IPS DF 6.9 (cell line): ENCODE data around the gene CHRM1.

ENCODE experiments used
- DNase-seq: peaks from one replicate; pipeline ENCODE4 v3.0.0-alpha.2; 2013; ENCODE audit warnings: low read depth, low spot score
- H3K27ac ChIP-seq: one replicate; pipeline ENCODE4 v1.5.1; 2013; ENCODE audit warnings: low read length, control low read depth
- H3K27me3 ChIP-seq: 2 replicates; pipeline ENCODE4 v1.6.1; 2013; ENCODE audit warnings: mild to moderate bottlenecking, low read length; ENCODE audit not compliant: control insufficient read depth, insufficient read depth
- H3K36me3 ChIP-seq: 2 replicates; pipeline ENCODE4 v1.6.1; 2013; ENCODE audit warnings: low read length; ENCODE audit not compliant: control insufficient read depth, insufficient read depth
- H3K4me1 ChIP-seq: 2 replicates; pipeline ENCODE4 v1.6.1; 2013; ENCODE audit warnings: low read length; ENCODE audit not compliant: control insufficient read depth, insufficient read depth
- H3K4me3 ChIP-seq: 2 replicates; pipeline ENCODE4 v1.5.1; 2013; ENCODE audit warnings: mild to moderate bottlenecking, low read length
- H3K9me3 ChIP-seq: 2 replicates; pipeline ENCODE4 v1.6.1; 2013; ENCODE audit warnings: low read length, inconsistent platforms; ENCODE audit not compliant: control insufficient read depth, insufficient read depth
- WGBS: extraction: QIAGEN DNeasy Blood & Tissue Kit; methylation state at CpG from one replicate; pipeline ENCODE4 v1.1.7; 2013; ENCODE audit warnings: mixed read lengths, missing lambda C conversion rate; ENCODE audit not compliant: insufficient read length, insufficient coverage; 5-methylcytosine and 5-hydroxymethylcytosine counted together

CHRM1 gene

DNA sequence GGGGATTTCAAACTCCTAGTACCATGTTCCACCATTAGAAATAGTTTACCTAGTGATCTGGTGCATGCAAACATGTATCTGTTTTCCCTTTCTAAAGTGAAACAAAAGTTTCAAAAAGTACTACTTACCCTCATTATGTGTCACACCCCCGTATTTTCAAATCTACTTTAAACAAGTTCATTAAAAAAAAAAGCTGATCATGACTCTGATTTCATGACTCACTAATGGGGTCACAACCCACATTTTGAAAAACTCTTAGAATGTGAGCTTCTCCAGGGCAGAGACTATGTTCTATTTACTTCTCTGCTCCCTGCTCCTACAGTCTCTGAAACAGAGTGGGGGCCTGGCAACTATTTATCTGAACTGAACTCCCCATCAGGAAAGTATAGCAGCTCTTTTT, 18.2 kb downstream of the CHRM1 start:
- no peak overlapping the region for H3K27ac ChIP-seq
- no peaks in the 10 kb centered on the region for H3K4me1 ChIP-seq
- no peaks in the 10 kb centered on the region for H3K27me3 ChIP-seq
- no peak overlapping the region for H3K4me3 ChIP-seq
- no peaks in the 10 kb centered on the region for H3K9me3 ChIP-seq
- no peaks in the 10 kb centered on the region for H3K36me3 ChIP-seq
- no peak for DNase-seq
- WGBS, result no CpG with 5 or more reads among the region's 1 CpG

DNA sequence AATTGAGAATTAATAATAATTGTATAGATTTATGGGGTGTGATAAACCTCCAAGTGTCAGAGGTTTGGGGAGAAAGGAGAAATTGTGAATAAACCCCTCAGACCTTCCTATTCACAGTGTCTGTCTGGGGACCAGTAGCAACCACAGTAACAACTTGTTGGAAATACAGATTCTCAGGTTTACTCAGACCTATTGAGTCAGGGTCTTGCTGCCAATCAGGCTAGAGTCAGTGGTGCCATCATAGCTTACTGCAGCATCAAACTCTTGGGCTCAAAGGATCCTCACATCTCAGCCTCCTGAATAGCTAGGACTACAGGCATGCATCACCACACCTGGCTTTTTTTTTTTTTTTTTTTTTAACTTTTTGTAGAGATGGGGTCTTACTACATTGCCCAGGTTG, 23.1 kb downstream of the CHRM1 start:
- Histone ChIP-seq H3K4me1 (no peaks in the 10 kb centered on the region), H3K27me3 (no peaks in the 10 kb centered on the region), H3K4me3 (no peak overlapping the region), H3K9me3 (no peaks in the 10 kb centered on the region), H3K27ac (no peak overlapping the region), H3K36me3 (no peaks in the 10 kb centered on the region)
- DNase-seq, result no peak

DNA sequence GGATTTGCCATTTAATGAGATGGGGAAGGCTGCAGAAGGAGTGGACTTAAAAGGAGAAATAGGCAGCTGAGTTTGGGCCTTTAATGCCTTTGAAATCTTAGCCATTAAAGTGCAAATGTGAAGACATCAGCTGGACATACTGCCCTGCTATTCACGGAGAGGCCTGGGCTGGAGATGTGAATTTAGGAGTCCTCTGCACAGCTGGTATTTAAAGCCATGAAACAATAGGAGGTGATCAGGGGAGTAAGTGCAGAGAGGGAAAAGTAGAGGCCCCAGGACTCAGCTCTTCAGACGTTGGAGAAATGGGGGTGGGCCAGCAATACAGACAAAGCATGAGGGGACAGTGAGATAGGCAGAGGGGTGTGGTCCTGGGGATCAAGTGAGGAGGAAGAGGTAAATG, 23.9 kb downstream of the CHRM1 start:
- H3K4me1 ChIP-seq, result no peaks in the 10 kb centered on the region
- H3K9me3 ChIP-seq, result no peaks in the 10 kb centered on the region

GRCh38 chr11:62896049-62896448, 25.1 kb downstream of the CHRM1 start:
- Histone ChIP-seq H3K9me3 (no peaks in the 10 kb centered on the region), H3K36me3 (no peaks in the 10 kb centered on the region), H3K4me3 (no peak overlapping the region), H3K4me1 (0 out of 2 replicates have a peak, but pooled peaks cover 2% of the 10 kb centered on the region), H3K27ac (no peak overlapping the region), H3K27me3 (no peaks in the 10 kb centered on the region)
- no peak for DNase-seq
- WGBS, result no CpG with 5 or more reads among the region's 10 CpGs

More for the DNA sequence above, 23.9 kb downstream of the CHRM1 start:
- H3K36me3 ChIP-seq, result no peaks in the 10 kb centered on the region
- WGBS, result no CpG with 5 or more reads among the region's 2 CpGs
- H3K27ac ChIP-seq, result no peak overlapping the region
- no peaks in the 10 kb centered on the region for H3K27me3 ChIP-seq
- no peak for DNase-seq
- H3K4me3 ChIP-seq, result no peak overlapping the region

DNA sequence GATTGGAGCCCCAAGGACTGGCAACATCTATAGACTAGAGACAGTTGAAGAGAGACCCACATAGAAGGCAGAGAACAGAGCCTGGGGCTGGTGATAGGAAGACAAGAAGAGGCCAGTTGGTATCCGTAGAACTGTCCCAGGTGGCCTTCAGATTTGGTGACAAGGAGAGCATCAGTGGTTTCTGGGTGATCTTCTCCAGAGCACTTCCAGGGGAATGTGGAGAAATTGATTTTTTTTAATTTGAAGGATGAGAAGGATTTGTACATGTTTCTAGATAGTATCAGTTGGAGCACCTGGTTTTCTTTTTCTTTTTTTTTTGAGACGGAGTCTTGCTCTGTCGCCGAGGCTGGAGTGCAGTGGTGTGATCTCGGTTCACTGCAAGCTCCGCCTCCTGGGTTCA, 25.7 kb downstream of the CHRM1 start:
- Histone ChIP-seq H3K36me3 (no peaks in the 10 kb centered on the region), H3K27ac (no peak overlapping the region), H3K4me3 (no peak overlapping the region), H3K27me3 (no peaks in the 10 kb centered on the region), H3K9me3 (no peaks in the 10 kb centered on the region), H3K4me1 (0 out of 2 replicates have a peak, but pooled peaks cover 2% of the 10 kb centered on the region)
- DNase-seq, result no peak
- WGBS, result no CpG with 5 or more reads among the region's 6 CpGs

DNA sequence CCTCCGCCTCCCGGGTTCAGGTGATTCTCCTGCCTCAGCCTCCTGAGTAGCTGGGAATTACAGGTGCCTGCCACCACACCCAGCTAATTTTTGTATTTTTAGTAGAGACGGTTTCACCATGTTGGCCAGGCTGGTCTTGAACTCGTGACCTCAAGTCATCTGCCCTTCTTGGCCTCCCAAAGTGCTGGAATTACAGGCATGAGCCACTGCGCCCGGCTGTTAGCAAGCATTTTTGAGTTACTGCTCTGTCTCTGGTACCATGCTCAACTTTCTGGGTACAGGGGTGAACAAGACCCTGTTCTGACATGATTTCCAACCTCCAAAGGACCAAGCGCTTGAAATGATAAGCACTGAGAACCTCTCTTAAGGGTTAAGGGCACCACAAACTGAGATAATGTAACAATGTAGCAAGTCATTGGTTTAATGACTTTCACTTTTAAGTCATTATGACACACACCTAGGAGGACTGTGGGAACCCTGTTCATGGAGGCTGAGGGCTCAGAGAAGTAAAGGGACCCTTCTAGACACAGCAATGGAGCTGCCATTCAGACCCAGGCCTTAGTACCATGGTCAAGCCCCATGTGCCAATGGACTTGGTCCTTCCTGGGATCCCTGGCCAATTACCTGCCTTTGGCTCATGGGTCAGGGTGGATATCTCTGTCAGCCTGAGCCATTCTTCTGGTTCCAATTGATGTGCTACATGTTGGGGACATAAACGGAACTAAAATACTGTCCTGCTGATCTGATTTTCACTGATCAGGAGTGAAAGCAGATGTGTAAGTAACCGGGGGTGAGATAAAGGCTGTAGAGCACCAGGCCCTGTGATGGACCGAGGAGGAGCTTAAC, 28.9 kb downstream of the CHRM1 start:
- Histone ChIP-seq H3K9me3 (no peaks in the 10 kb centered on the region), H3K4me1 (0 out of 2 replicates have a peak, but pooled peaks cover 2% of the 10 kb centered on the region), H3K27me3 (no peaks in the 10 kb centered on the region), H3K36me3 (peaks cover 16% of the 10 kb centered on the region), H3K27ac (no peak overlapping the region), H3K4me3 (no peak overlapping the region)
- WGBS, result no CpG with 5 or more reads among the region's 10 CpGs
- DNase-seq, result no peak

- WGBS, result no CpG with 5 or more reads among the region's 11 CpGs
- 0 out of 2 replicates have a peak, but pooled peaks cover 2% of the 10 kb centered on the region for H3K4me1 ChIP-seq
- no peaks in the 10 kb centered on the region for H3K9me3 ChIP-seq
- no peak for DNase-seq
- no peak overlapping the region for H3K4me3 ChIP-seq
- no peak overlapping the region for H3K27ac ChIP-seq
- H3K27me3 ChIP-seq, result no peaks in the 10 kb centered on the region
- H3K36me3 ChIP-seq, result peaks cover 34% of the 10 kb centered on the region
Measured at GRCh38 chr11:62889484-62890437, 31.4 kb downstream of the CHRM1 start.

DNA sequence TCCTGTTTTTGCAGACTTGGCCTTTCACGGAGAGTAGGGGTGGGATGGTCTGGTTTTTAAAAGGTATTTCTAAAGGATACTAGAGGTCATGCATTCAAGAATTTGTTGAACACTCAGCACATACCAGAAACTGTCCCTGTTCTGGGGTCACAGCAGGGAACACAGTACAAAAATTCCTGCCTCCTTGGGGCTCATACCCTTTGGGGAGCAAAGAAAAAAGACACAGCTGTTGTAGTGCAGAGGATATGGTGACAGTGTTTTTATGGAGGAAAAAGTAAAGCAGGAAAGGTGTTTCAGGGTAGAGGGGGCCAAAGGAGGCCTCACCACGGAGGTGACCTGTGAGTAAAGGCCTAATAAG, 32.1 kb downstream of the CHRM1 start:
- no CpG with 5 or more reads among the region's 2 CpGs for WGBS

GRCh38 chr11:62888406-62888805, 32.8 kb downstream of the CHRM1 start:
- H3K9me3 ChIP-seq, result no peaks in the 10 kb centered on the region
- H3K27ac ChIP-seq, result no peak overlapping the region
- WGBS, result no CpG with 5 or more reads among the region's 14 CpGs
- H3K4me3 ChIP-seq, result no peak overlapping the region
- H3K4me1 ChIP-seq, result 0 out of 2 replicates have a peak, but pooled peaks cover 2% of the 10 kb centered on the region
- peaks cover 40% of the 10 kb centered on the region for H3K36me3 ChIP-seq
- no peaks in the 10 kb centered on the region for H3K27me3 ChIP-seq
- DNase-seq, result no peak

More for the DNA sequence above, 32.1 kb downstream of the CHRM1 start:
- H3K4me1 ChIP-seq, result 0 out of 2 replicates have a peak, but pooled peaks cover 2% of the 10 kb centered on the region
- no peak overlapping the region for H3K27ac ChIP-seq
- H3K9me3 ChIP-seq, result no peaks in the 10 kb centered on the region
- H3K36me3 ChIP-seq, result peaks cover 37% of the 10 kb centered on the region
- DNase-seq, result no peak
- H3K4me3 ChIP-seq, result no peak overlapping the region
- no peaks in the 10 kb centered on the region for H3K27me3 ChIP-seq

- Histone ChIP-seq H3K9me3 (no peaks in the 10 kb centered on the region), H3K36me3 (peaks cover 51% of the 10 kb centered on the region), H3K4me3 (no peak overlapping the region), H3K27me3 (no peaks in the 10 kb centered on the region), H3K27ac (no peak overlapping the region), H3K4me1 (no peaks in the 10 kb centered on the region)
- WGBS, result no CpG with 5 or more reads among the region's 11 CpGs
- no peak for DNase-seq
Measured at GRCh38 chr11:62885137-62885750, 35.9 kb downstream of the CHRM1 start.
